ENCODE measurements around the gene DYDC1.

The DYDC1 gene

DNA sequence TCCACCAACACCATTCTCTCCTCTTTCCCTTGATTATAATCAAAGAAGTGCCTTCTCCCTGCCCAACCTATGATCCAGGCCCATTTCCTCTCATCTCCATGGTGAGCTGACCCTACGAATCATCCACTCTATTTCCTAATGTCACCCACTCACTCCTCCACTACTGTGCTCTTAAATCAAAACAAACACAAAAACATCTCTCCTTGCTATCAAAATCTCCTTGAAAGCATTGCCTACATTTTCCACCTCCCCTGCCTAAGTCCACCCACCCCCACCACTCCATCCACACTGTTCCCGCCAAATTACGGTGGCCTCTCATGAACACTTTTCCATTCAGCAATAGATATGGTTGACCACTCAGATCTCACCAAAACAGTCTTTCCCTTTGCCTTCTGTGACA lies 5.3 kb downstream of the DYDC1 start:
- H4K12ac ChIP-seq (ENCODE audit: low read depth, low read length), result no peak overlapping the region
- no peak overlapping the region for H2AFZ ChIP-seq (ENCODE audit: insufficient read depth, low read length, poor library complexity)
- no peak overlapping the region for H2BK12ac ChIP-seq (ENCODE audit: low read length)
- no peaks in the 10 kb centered on the region for H3K79me2 ChIP-seq (ENCODE audit: control insufficient read depth, insufficient read depth, low read length, poor library complexity)
- no peak overlapping the region for H3K14ac ChIP-seq (ENCODE audit: low read length)
- H3K79me1 ChIP-seq (ENCODE audit: low read length), result no peaks in the 10 kb centered on the region
- no peak overlapping the region for H2BK5ac ChIP-seq (ENCODE audit: low read depth, low read length, poor library complexity)
- H3K4me2 ChIP-seq (ENCODE audit: low read length), result no peak overlapping the region
- H3K9me3 ChIP-seq (ENCODE audit: insufficient read depth, low read depth, low read length), result no peaks in the 10 kb centered on the region
- no peak overlapping the region for H4K8ac ChIP-seq (ENCODE audit: low read depth, low read length)
- H3K36me3 ChIP-seq (ENCODE audit: control insufficient read depth in 1 of 2, insufficient read depth in 2 of 2, low read length in 2 of 2), result no peaks in the 10 kb centered on the region
- no CpG with 5 or more reads among the region's 3 CpGs for WGBS (ENCODE audit: extremely low coverage, insufficient coverage, insufficient read length)
- no peak overlapping the region for H2AK5ac ChIP-seq (ENCODE audit: low read length)
- peaks cover 0 to 2% of the 10 kb centered on the region in 2 experiments for H3K4me1 ChIP-seq (ENCODE audit: control insufficient read depth in 1 of 2, insufficient read depth in 2 of 2, low read length in 2 of 2)
- no peak overlapping the region for H3K23ac ChIP-seq (ENCODE audit: low read length)
- H3K4me3 ChIP-seq (ENCODE audit: low read depth, low read length), result no peak overlapping the region
- H3K4ac ChIP-seq (ENCODE audit: low read depth, low read length), result no peak overlapping the region
- no peak overlapping the region for H4K91ac ChIP-seq (ENCODE audit: low read depth, low read length)
- peaks cover under 1% of the 10 kb centered on the region for H3K27me3 ChIP-seq (ENCODE audit: insufficient read depth, low read length)
- no peak overlapping the region for H3K9ac ChIP-seq (ENCODE audit: low read length)
- DNase-seq, result no peak
- no peak overlapping the region for H2BK120ac ChIP-seq (ENCODE audit: insufficient read depth, low read length, poor library complexity)
- no peak overlapping the region for H3K18ac ChIP-seq (ENCODE audit: low read length)
- H3K27ac ChIP-seq (ENCODE audit: low read depth, low read length), result no peak overlapping the region

DNA sequence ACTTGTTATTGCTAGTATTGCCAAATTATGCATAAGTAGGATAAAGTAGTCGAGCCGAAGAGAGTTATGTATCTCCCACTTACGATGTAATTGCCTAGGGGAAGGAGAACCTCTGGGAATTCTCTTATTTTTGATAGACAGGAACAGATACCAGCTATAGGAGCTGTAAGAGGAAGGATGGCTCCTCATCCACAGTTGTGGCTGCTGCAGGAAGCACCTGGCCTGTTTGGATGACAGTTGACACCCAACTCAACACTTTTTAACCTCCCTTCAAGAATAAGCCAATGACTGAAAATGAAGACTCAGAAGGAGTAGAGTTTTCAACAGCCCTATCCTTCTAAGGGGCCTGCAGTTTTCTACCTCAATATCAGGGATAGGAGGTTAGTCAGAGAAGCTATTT lies 6.3 kb downstream of the DYDC1 start:
- H2BK12ac ChIP-seq (ENCODE audit: low read length), result no peak overlapping the region
- no peaks in the 10 kb centered on the region for H3K79me1 ChIP-seq (ENCODE audit: low read length)
- no peaks in the 10 kb centered on the region for H3K36me3 ChIP-seq (ENCODE audit: control insufficient read depth in 1 of 2, insufficient read depth in 2 of 2, low read length in 2 of 2)
- no peaks in the 10 kb centered on the region for H3K9me3 ChIP-seq (ENCODE audit: insufficient read depth, low read depth, low read length)
- no peaks in the 10 kb centered on the region for H3K79me2 ChIP-seq (ENCODE audit: control insufficient read depth, insufficient read depth, low read length, poor library complexity)
- no peak overlapping the region for H3K4ac ChIP-seq (ENCODE audit: low read depth, low read length)
- WGBS (ENCODE audit: extremely low coverage, insufficient coverage, insufficient read length), result no CpG with 5 or more reads among the region's 3 CpGs
- H2AFZ ChIP-seq (ENCODE audit: insufficient read depth, low read length, poor library complexity), result no peak overlapping the region
- no peak overlapping the region for H3K4me2 ChIP-seq (ENCODE audit: low read length)
- no peak for DNase-seq
- H4K91ac ChIP-seq (ENCODE audit: low read depth, low read length), result no peak overlapping the region
- no peak overlapping the region for H4K8ac ChIP-seq (ENCODE audit: low read depth, low read length)
- no peak overlapping the region for H3K14ac ChIP-seq (ENCODE audit: low read length)
- no peak overlapping the region for H3K4me3 ChIP-seq (ENCODE audit: low read depth, low read length)
- H3K27ac ChIP-seq (ENCODE audit: low read depth, low read length), result no peak overlapping the region
- H2BK5ac ChIP-seq (ENCODE audit: low read depth, low read length, poor library complexity), result no peak overlapping the region
- H4K12ac ChIP-seq (ENCODE audit: low read depth, low read length), result no peak overlapping the region
- no peak overlapping the region for H3K18ac ChIP-seq (ENCODE audit: low read length)
- no peak overlapping the region for H3K23ac ChIP-seq (ENCODE audit: low read length)
- H2BK120ac ChIP-seq (ENCODE audit: insufficient read depth, low read length, poor library complexity), result no peak overlapping the region
- no peaks in the 10 kb centered on the region for H3K27me3 ChIP-seq (ENCODE audit: insufficient read depth, low read length)
- H3K9ac ChIP-seq (ENCODE audit: low read length), result no peak overlapping the region
- no peaks in the 10 kb centered on the region for H3K4me1 ChIP-seq (ENCODE audit: control insufficient read depth in 1 of 2, insufficient read depth in 2 of 2, low read length in 2 of 2)
- H2AK5ac ChIP-seq (ENCODE audit: low read length), result no peak overlapping the region

- H2BK5ac ChIP-seq (ENCODE audit: low read depth, low read length, poor library complexity), result no peak overlapping the region
- H3K9ac ChIP-seq (ENCODE audit: low read length), result no peak overlapping the region
- no peaks in the 10 kb centered on the region for H3K27me3 ChIP-seq (ENCODE audit: insufficient read depth, low read length)
- H3K27ac ChIP-seq (ENCODE audit: low read depth, low read length), result no peak overlapping the region
- H4K8ac ChIP-seq (ENCODE audit: low read depth, low read length), result no peak overlapping the region
- H3K4ac ChIP-seq (ENCODE audit: low read depth, low read length), result no peak overlapping the region
- no peak overlapping the region for H3K14ac ChIP-seq (ENCODE audit: low read length)
- H3K36me3 ChIP-seq (ENCODE audit: control insufficient read depth in 1 of 2, insufficient read depth in 2 of 2, low read length in 2 of 2), result no peaks in the 10 kb centered on the region
- no peak overlapping the region for H2BK12ac ChIP-seq (ENCODE audit: low read length)
- no CpG with 5 or more reads among the region's 2 CpGs for WGBS (ENCODE audit: extremely low coverage, insufficient coverage, insufficient read length)
- no peak overlapping the region for H3K4me3 ChIP-seq (ENCODE audit: low read depth, low read length)
- H3K79me1 ChIP-seq (ENCODE audit: low read length), result no peaks in the 10 kb centered on the region
- H2BK120ac ChIP-seq (ENCODE audit: insufficient read depth, low read length, poor library complexity), result no peak overlapping the region
- H2AFZ ChIP-seq (ENCODE audit: insufficient read depth, low read length, poor library complexity), result no peak overlapping the region
- no peak overlapping the region for H4K91ac ChIP-seq (ENCODE audit: low read depth, low read length)
- H3K9me3 ChIP-seq (ENCODE audit: insufficient read depth, low read depth, low read length), result no peaks in the 10 kb centered on the region
- H4K12ac ChIP-seq (ENCODE audit: low read depth, low read length), result no peak overlapping the region
- no peaks in the 10 kb centered on the region for H3K4me1 ChIP-seq (ENCODE audit: control insufficient read depth in 1 of 2, insufficient read depth in 2 of 2, low read length in 2 of 2)
- H3K18ac ChIP-seq (ENCODE audit: low read length), result no peak overlapping the region
- H2AK5ac ChIP-seq (ENCODE audit: low read length), result no peak overlapping the region
- no peaks in the 10 kb centered on the region for H3K79me2 ChIP-seq (ENCODE audit: control insufficient read depth, insufficient read depth, low read length, poor library complexity)
- no peak overlapping the region for H3K4me2 ChIP-seq (ENCODE audit: low read length)
- H3K23ac ChIP-seq (ENCODE audit: low read length), result no peak overlapping the region
- no peak for DNase-seq
Measured at GRCh38 chr10:80344912-80345311, 11.6 kb downstream of the DYDC1 start.

DNA sequence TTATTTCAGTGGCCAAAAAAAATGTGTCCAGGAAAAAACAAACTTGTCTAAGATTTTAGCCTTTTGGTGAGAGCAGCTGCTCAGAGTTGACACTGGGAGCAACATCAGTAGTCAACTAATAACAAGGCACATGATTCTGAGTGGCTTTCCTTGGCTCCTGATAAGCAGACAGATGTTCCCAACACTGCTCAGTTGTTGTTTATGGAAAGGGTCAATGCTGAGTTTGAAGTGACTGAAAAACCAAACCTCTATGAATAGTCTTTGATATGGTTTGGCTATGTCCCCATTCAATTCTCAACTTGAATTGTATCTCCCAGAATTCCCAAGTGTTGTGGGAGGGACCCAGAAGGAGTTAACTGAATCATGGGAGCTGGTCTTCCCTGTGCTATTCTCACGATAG lies 12.3 kb downstream of the DYDC1 start:
- H3K27me3 ChIP-seq (ENCODE audit: insufficient read depth, low read length), result no peaks in the 10 kb centered on the region
- H2AK5ac ChIP-seq (ENCODE audit: low read length), result no peak overlapping the region
- H3K23ac ChIP-seq (ENCODE audit: low read length), result no peak overlapping the region
- no peak overlapping the region for H2AFZ ChIP-seq (ENCODE audit: insufficient read depth, low read length, poor library complexity)
- no peak overlapping the region for H3K18ac ChIP-seq (ENCODE audit: low read length)
- H3K9ac ChIP-seq (ENCODE audit: low read length), result no peak overlapping the region
- H4K12ac ChIP-seq (ENCODE audit: low read depth, low read length), result no peak overlapping the region
- H3K36me3 ChIP-seq (ENCODE audit: control insufficient read depth in 1 of 2, insufficient read depth in 2 of 2, low read length in 2 of 2), result no peaks in the 10 kb centered on the region
- no peaks in the 10 kb centered on the region for H3K79me1 ChIP-seq (ENCODE audit: low read length)
- no CpG with 5 or more reads among the region's 1 CpG for WGBS (ENCODE audit: extremely low coverage, insufficient coverage, insufficient read length)
- no peak for DNase-seq
- no peaks in the 10 kb centered on the region for H3K9me3 ChIP-seq (ENCODE audit: insufficient read depth, low read depth, low read length)
- no peak overlapping the region for H2BK120ac ChIP-seq (ENCODE audit: insufficient read depth, low read length, poor library complexity)
- H3K4me2 ChIP-seq (ENCODE audit: low read length), result no peak overlapping the region
- H2BK12ac ChIP-seq (ENCODE audit: low read length), result no peak overlapping the region
- no peak overlapping the region for H3K4me3 ChIP-seq (ENCODE audit: low read depth, low read length)
- H2BK5ac ChIP-seq (ENCODE audit: low read depth, low read length, poor library complexity), result no peak overlapping the region
- H4K8ac ChIP-seq (ENCODE audit: low read depth, low read length), result no peak overlapping the region
- H3K79me2 ChIP-seq (ENCODE audit: control insufficient read depth, insufficient read depth, low read length, poor library complexity), result no peaks in the 10 kb centered on the region
- no peak overlapping the region for H3K4ac ChIP-seq (ENCODE audit: low read depth, low read length)
- no peak overlapping the region for H3K14ac ChIP-seq (ENCODE audit: low read length)
- H4K91ac ChIP-seq (ENCODE audit: low read depth, low read length), result no peak overlapping the region
- no peak overlapping the region for H3K27ac ChIP-seq (ENCODE audit: low read depth, low read length)
- no peaks in the 10 kb centered on the region for H3K4me1 ChIP-seq (ENCODE audit: control insufficient read depth in 1 of 2, insufficient read depth in 2 of 2, low read length in 2 of 2)

All from trophoblast cell (in vitro differentiated cells and primary cell).